ENCODE results near the gene FAM32A.

The FAM32A gene

GRCh38 chr19:16225279-16226183 lies 40.3 kb downstream of the FAM32A start:
- no peak for TF ChIP-seq CTCF (conservative IDR thresholded peaks at IDR 0.05)
- H3K27ac ChIP-seq: no peak overlapping the region

- H3K27ac ChIP-seq: no peak overlapping the region
- no peak for TF ChIP-seq CTCF (conservative IDR thresholded peaks at IDR 0.05)
These were observed 41.0 kb downstream of the FAM32A start for GRCh38 chr19:16226184-16226591.

GRCh38 chr19:16226878-16227836 lies 41.9 kb downstream of the FAM32A start:
- TF ChIP-seq CTCF (conservative IDR thresholded peaks at IDR 0.05): no peak
- H3K27ac ChIP-seq: no peak overlapping the region

GRCh38 chr19:16227837-16228636 lies 42.8 kb downstream of the FAM32A start:
- H3K27ac ChIP-seq: no peak overlapping the region
- TF ChIP-seq CTCF (conservative IDR thresholded peaks at IDR 0.05): no peak

GRCh38 chr19:16228637-16229321 lies 43.6 kb downstream of the FAM32A start:
- TF ChIP-seq CTCF (conservative IDR thresholded peaks at IDR 0.05): no peak
- no peak overlapping the region for H3K27ac ChIP-seq

- no peak for TF ChIP-seq CTCF (conservative IDR thresholded peaks at IDR 0.05)
- no peak overlapping the region for H3K27ac ChIP-seq
These were observed 44.1 kb downstream of the FAM32A start for GRCh38 chr19:16229322-16229641.

All from VCaP (cell line).